AG08396 (cell line): ENCODE measurements around the gene TGM2.

Source experiments
- DNase-seq: peaks from one replicate; pipeline ENCODE4 v3.0.0; 2012; ENCODE audit warnings: low spot score, mixed read lengths

The TGM2 gene

DNA sequence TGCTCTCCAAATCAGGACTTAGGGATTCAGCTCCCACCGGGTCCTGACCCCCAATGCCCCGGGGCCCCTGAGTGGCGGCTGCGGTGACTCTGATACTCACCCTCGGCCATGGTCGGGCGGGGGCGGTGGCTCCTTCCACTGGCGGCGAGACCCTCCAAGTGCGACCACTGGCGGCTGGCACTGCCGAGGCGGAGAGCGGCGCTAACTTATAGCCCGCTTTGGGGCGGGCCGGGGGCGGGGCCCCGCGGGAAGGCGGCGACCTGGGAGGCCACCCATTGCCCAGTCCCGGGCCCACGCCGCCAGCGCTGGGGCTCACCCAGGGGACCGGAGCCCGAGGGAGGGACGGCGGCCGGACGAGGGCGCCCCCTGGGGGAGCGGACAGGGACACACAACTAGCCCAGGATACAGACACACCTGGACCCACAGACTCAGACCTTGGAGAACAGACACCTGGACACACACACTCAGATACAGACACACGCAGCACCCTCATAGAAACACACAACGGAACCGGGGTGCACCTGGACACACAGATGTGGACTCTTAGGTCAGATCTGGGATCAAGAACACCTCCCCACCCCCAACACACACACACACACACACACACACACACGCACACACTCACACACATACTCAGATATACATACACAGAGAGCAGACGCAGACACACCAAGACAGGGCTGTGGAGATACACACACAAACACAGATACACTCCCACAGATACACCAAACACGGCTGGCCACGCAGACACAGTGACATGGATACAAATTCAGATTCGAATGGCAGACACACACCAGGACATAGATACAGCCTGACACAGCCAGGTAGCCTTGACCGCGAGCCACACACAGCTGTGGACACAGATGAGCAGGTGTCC is at the start of gene TGM2:
Gene TGM2 (minus strand): TSS at position 182 of the 877 bp plus-strand sequence. CDS start 72 bp downstream, at position 110.
- peak; percentile 87 for DNase-seq

DNA sequence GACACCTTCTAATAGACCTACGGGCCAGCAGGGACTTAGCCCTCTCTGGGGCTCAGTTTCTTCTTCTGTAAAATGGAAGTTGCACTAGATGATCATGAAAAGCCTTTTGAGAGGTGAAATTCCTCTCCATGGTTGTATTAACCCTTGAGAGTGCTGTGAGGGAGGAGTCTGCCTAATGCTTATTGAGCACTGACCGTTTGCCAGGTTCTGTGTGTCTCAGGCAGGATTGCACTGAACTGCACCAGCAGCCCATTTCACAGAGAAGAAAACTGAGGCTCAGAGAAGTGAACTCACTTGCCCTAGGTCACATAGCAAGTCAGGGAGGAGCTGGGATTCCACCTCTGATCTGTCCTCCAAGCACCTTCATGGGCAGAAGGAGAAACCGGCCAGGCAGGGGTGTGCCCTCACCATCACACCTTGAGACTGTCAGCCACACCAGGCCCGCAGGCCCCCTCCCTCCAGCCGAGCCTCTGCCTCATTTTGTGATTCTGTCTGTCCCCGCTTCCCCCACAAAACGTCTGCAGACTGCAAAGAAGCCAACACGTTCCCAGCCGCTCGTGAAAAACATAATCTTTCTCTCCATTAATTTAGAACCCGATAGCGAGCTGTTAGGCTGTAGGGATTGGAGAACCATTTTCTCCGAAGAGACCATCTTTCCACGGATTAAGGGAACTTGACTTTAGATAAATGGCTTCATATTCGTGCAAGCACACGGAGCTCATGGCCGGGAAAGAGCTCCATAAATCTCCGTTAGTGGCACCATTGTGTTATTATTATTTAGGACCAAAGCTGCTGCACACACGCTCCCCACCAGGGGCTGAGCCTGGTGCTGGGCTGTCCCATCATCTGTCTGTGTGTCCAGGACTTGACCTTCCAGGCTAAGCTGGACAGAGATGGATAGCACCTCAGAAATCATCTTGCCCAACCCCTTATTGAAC is 49.5 kb upstream of the TGM2 start:
- no peak for DNase-seq

DNA sequence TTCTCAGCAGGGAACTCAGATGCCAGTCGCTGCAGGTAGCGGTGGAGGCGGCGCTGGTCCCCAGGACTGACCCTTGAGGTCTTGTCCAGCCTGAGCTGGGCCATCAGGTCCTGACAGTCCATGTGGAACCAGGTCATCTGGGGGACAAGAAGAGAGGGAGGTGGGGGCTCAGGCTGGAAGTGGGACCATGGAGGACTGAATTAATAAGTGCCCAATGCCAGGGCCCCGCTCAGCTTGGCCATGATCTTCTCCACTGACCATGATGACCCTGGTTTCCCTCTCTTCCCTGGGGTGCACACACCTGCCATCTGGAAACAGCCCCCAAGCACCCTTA is 48.5 kb upstream of the TGM2 start:
- no peak for DNase-seq

- DNase-seq, result no peak
Measured at GRCh38 chr20:38212806-38213606, 47.9 kb upstream of the TGM2 start.

- DNase-seq, result no peak
Measured at GRCh38 chr20:38211200-38212097, 46.4 kb upstream of the TGM2 start.

DNA sequence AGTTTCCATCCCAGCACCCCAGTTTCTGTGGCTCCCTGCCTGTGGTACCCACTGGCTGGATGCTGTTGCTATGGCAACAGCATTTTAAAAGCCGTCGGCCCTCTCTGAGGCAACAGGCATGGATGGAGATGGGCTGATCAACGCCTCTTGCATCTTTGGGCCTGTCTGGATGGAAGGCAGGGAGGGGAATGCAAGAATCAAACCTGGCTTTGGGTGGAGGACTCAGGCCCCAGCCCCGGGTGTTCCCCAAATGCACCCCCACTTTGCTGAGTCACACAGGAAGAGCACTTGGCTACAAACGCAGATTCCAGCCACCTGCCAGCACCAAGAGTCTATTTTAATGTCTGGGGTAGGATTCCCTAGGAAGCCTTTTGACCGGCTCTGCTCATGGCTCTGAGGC is 45.7 kb upstream of the TGM2 start:
- DNase-seq, result no peak

GRCh38 chr20:38209736-38210405 is 44.8 kb upstream of the TGM2 start:
- no peak for DNase-seq

- no peak for DNase-seq
Measured at GRCh38 chr20:38209054-38209675, 44.1 kb upstream of the TGM2 start.

- DNase-seq, result no peak
Measured at GRCh38 chr20:38208523-38208922, 43.5 kb upstream of the TGM2 start.

- DNase-seq, result no peak
Measured at GRCh38 chr20:38208088-38208487, 43.0 kb upstream of the TGM2 start.

- no peak for DNase-seq
Measured at GRCh38 chr20:38207621-38208020, 42.6 kb upstream of the TGM2 start.

GRCh38 chr20:38205001-38205400 is 39.9 kb upstream of the TGM2 start:
- no peak for DNase-seq

DNA sequence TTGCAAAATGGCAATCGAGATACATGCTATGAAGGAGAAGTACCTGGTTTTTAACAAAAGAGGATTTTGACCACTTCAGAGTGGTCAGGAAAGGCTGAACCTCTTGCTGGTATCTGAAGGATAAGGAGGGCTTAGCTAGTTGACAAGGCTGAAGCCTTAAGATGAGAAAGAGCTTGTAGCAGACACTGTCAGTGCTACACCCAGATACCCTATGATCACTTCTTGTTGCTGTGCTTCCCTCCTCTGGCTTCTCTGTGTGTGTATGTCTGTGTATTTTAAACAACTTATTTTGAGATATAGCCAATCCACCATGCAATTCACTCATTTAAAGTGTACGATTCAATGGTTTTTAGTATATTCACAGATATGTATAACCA is 38.9 kb upstream of the TGM2 start:
- no peak for DNase-seq

DNA sequence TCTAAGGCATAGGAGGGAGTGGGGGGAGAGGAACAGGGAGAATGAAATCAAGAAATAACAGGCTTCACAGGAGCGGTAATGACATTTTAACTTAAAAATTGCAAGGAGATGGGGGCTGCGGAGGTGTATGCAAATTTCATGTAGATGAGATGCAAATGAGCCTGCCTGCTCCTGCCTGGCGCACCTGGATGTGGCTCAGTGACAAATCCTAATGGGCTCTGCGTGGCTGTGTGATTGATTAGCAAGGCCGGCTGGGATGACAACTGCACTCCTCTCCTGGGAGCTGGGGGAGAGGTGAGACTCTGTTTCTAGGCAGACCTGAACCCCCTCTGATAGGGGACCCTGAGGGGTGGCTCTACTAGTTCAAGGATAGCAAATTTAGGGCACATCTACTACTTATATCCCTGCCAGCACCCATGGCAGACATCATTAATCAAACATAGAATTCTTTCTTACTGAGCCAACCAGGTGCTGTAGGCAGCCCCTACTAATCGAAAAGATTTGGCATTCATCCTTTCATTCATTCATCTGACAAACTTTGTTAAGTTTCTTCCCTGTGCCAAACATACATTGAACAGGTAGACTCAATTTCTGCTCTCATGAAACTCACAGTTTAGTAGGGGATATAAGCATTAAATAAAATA is 38.4 kb upstream of the TGM2 start:
- DNase-seq, result no peak

GRCh38 chr20:38202982-38203293 is 37.9 kb upstream of the TGM2 start:
- DNase-seq, result no peak

- no peak for DNase-seq
Measured at GRCh38 chr20:38202153-38202981, 37.3 kb upstream of the TGM2 start.

GRCh38 chr20:38201356-38201755 is 36.3 kb upstream of the TGM2 start:
- peak; percentile 64 for DNase-seq

DNA sequence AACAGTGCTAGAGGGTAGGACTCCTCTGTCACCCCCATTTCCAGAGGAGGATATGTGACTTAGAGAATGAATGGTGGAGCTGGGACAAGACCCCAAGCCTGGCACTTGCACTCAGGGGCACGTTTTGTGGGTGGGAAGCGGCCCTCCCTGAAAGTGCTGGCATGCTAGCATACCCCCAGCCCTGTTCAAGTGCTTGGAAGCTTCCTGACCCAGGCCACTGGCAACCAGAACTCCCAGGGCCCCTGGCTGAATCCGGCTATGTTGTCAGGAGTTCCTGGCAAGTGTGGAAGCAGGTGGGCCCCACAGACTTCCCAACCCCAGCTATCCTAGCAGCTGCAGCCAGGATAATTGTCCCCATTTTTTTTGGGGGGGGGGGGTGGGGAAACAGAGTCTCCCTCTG is 35.6 kb upstream of the TGM2 start:
- DNase-seq, result no peak
